ENCODE data around the gene GSG1L.

DNA sequence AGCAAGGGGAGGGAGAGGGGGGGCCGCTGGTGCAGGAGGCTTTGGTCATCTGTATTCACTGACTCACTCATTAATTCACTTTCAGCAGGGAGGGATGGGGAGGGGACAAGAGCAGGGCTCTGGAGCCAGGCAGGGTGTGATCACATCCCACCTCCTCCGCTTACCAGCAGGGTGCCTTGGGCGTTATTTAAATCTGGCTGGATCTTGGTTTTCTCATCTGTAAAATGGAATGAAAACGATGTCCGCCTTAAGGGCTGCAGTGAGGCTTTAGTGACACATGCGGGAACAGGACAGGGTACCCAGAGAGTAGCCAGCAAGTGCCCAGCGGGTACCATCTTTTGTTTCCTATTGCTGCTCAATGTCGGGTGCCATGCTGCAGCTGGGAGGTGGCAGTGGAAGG is 161.0 kb downstream of the GSG1L start:
- TF ChIP-seq CTCF (IDR thresholded peaks at IDR 0.05; ENCODE audit: insufficient read depth, low read length, poor library complexity, severe bottlenecking) (no peak), EZH2phosphoT487 (conservative IDR thresholded peaks at IDR 0.05; ENCODE audit: low read length) (no peak)
